CD4-positive, alpha-beta memory T cell (primary cell): ENCODE data around the gene FOXI1. TPM values are rescaled to one million over a fixed set of nuclear protein-coding genes. Genes with fewer than 3 reads are reported as not detected.

Experiments
- CTCF ChIA-PET: fragments of 350-600 bp; sonication (Branson Sonifier 250); formaldehyde crosslinking; loops from one replicate; lab custom pipeline; 2021; ENCODE audit warnings: inconsistent platforms; ENCODE audit not compliant: partially characterized antibody; lab: Charles Lee
- POLR2A ChIA-PET: fragments of 350-600 bp; sonication (Branson Sonifier 250); formaldehyde crosslinking; loops from one replicate; lab custom pipeline; 2021; ENCODE audit not compliant: partially characterized antibody; lab: Charles Lee
- DNase-seq, 5 donors: peaks; one replicate each; pipeline versions ENCODE4 v3.0.0 to v3.0.0-alpha.2; 2020 to 2022; ENCODE audit warnings: mixed read lengths in 1 of 5
- H3K27ac ChIP-seq: one replicate; pipeline ENCODE4 v1.7.0; 2013; ENCODE audit warnings: low read depth, low read length
- H3K27me3 ChIP-seq: 2 replicates; pipeline ENCODE4 v1.7.0; 2013; ENCODE audit warnings: mild to moderate bottlenecking, low read length, moderate library complexity; ENCODE audit not compliant: insufficient read depth
- H3K36me3 ChIP-seq: 2 replicates; pipeline ENCODE4 v1.7.0; 2013; ENCODE audit warnings: mild to moderate bottlenecking, low read length, moderate library complexity; ENCODE audit not compliant: insufficient read depth
- H3K4me1 ChIP-seq: 2 replicates; pipeline ENCODE4 v1.7.0; 2013; ENCODE audit warnings: mild to moderate bottlenecking, low read length, moderate library complexity; ENCODE audit not compliant: insufficient read depth
- H3K4me3 ChIP-seq, 2 donors: one replicate each; pipeline ENCODE4 v1.7.0; 2013; ENCODE audit warnings: low read length in 2 of 2, mild to moderate bottlenecking in 1 of 2
- H3K9me3 ChIP-seq, 2 donors: one replicate each; pipeline ENCODE4 v1.7.0; 2013; ENCODE audit warnings: low read length in 2 of 2, control low read depth in 1 of 2; ENCODE audit not compliant: control insufficient read depth in 1 of 2
- H3K27ac Mint-ChIP-seq, 7 donors: one replicate each; pipeline ENCODE4 v1.8.0; 2020 to 2021; ENCODE audit warnings: mixed read lengths in 7 of 7, mild to moderate bottlenecking in 6 of 7, inconsistent platforms in 3 of 7, moderate library complexity in 3 of 7
- H3K27me3 Mint-ChIP-seq, 2 donors: one replicate each; pipeline ENCODE4 v1.8.0; 2020 to 2021; ENCODE audit warnings: mixed read lengths in 2 of 2
- H3K36me3 Mint-ChIP-seq, 2 donors: one replicate each; pipeline ENCODE4 v1.8.0; 2020 to 2021; ENCODE audit warnings: mixed read lengths in 2 of 2, inconsistent platforms in 1 of 2, mild to moderate bottlenecking in 1 of 2
- H3K4me1 Mint-ChIP-seq, 4 donors: one replicate each; pipeline ENCODE4 v1.8.0; 2020 to 2021; ENCODE audit warnings: mixed read lengths in 4 of 4, mild to moderate bottlenecking in 1 of 4
- H3K4me3 Mint-ChIP-seq, 8 donors: one replicate each; pipeline ENCODE4 v1.8.0; 2020 to 2021; ENCODE audit warnings: mixed read lengths in 8 of 8, mild to moderate bottlenecking in 7 of 8, moderate library complexity in 6 of 8, inconsistent platforms in 3 of 8
- H3K9me3 Mint-ChIP-seq, 8 donors: one replicate each; pipeline ENCODE4 v1.8.0; 2020 to 2021; ENCODE audit warnings: mixed read lengths in 8 of 8, mild to moderate bottlenecking in 5 of 8, inconsistent platforms in 3 of 8, moderate library complexity in 1 of 8
- intact Hi-C: fragments of 100-400 bp; cut with micrococcal nuclease; formaldehyde crosslinking; loops from one replicate; pipeline ENCODE4 v1.15.1; 2023
- polyA plus RNA-seq, 2 donors: library from polyadenylated mRNA; unstranded; fragments of 300-500 nt; fragmentation: Illumina TruSeq; gene quantifications; one replicate each; pipeline ENCODE4 v1.2.3, GENCODE V29; 2021
- total RNA-seq, 2 experiments: library from RNA; stranded (reverse); gene quantifications; one replicate each; pipeline ENCODE4 v1.2.3, GENCODE V29; 2021

FOXI1 gene
- total and polyA plus RNA-seq, 4 experiments from 2014 or later: not detected

DNA sequence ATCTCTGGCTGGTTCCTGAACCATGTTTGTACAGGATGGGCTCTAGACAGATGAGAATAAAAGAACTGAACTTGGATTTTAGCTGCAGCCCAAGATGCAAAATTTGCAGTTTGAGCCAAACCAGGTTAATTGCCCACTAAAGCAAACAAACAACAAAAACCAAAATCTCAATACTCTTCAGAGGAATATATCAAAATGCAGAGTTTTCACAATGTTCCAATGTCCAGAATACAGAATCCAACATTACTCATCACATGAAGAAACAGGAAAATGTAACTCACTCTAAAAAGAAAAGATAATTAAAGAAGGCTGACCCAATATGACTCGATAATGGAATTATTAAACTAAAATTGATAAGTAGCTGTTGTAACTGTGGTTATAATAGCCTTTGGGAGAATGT lies 20.4 kb downstream of the FOXI1 start:
- Mint-ChIP-seq H3K4me3 (no peak overlapping the region), H3K27me3 (peaks cover 16 to 28% of the 10 kb centered on the region in 2 donors), H3K36me3 (no peaks in the 10 kb centered on the region), H3K27ac (no peak overlapping the region), H3K9me3 (peaks cover 0 to 30% (median 21%) of the 10 kb centered on the region in 8 donors), H3K4me1 (no peaks in the 10 kb centered on the region)
- H3K4me3 ChIP-seq: no peak overlapping the region
- CTCF ChIA-PET: no interaction called here
- intact Hi-C loops: no loop called here
- no peak for DNase-seq
- no peaks in the 10 kb centered on the region for H3K4me1 ChIP-seq
- no peaks in the 10 kb centered on the region for H3K36me3 ChIP-seq
- POLR2A ChIA-PET: no interaction called here
- H3K27me3 ChIP-seq: peaks cover 4% of the 10 kb centered on the region
- H3K27ac ChIP-seq: no peak overlapping the region
- no peaks in the 10 kb centered on the region for H3K9me3 ChIP-seq

DNA sequence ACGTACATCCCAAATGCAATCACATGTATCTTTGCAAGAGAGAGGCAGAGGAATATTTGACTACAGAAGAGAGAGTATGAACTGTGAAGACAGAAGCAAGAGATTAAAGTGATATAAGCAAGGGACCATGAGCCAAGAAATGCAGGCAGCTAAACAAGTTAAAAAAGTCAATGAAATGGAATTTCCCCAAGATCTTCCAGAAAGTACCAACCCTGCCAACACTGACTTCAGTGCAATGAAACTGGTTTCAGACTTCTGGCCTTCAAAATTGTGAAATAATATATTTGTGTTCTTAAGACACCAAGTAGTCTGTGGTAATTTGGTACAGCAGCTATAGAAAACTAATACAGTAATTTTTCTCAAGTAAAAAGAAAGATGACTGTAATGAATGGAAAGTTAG lies 20.9 kb downstream of the FOXI1 start:
- Mint-ChIP-seq H3K27ac (no peak overlapping the region), H3K4me1 (no peaks in the 10 kb centered on the region), H3K9me3 (peaks cover 0 to 30% (median 21%) of the 10 kb centered on the region in 8 donors), H3K27me3 (peaks cover 15 to 25% of the 10 kb centered on the region in 2 donors), H3K36me3 (no peaks in the 10 kb centered on the region), H3K4me3 (no peak overlapping the region)
- no peaks in the 10 kb centered on the region for H3K9me3 ChIP-seq
- ChIA-PET CTCF (no interaction called here), POLR2A (no interaction called here)
- no peak overlapping the region for H3K4me3 ChIP-seq
- no peak for DNase-seq
- no peak overlapping the region for H3K27ac ChIP-seq
- H3K27me3 ChIP-seq: no peaks in the 10 kb centered on the region
- no peaks in the 10 kb centered on the region for H3K36me3 ChIP-seq
- intact Hi-C loops: no loop called here
- no peaks in the 10 kb centered on the region for H3K4me1 ChIP-seq

DNA sequence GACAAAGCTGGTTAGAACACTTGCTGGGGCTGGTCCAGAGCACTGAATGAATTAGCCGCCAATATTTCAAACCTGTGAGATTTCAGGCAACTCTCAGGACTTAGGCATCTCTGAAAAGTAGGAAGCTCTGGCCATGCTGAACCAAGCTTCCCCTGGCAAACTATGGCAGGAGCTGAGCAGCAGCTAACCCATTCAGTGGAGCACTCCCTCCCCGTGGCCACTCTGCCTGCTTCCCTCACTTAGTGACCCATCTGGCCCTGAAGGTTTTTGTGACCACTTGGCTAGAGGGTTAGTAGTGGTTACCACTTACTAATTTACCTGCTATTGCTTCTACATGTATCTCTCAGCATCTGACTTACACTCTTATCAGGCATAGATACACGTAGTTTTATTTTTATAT lies 25.5 kb downstream of the FOXI1 start:
- no peak overlapping the region for H3K4me3 ChIP-seq
- H3K27me3 ChIP-seq: no peaks in the 10 kb centered on the region
- CTCF ChIA-PET: no interaction called here
- POLR2A ChIA-PET: no interaction called here
- no peaks in the 10 kb centered on the region for H3K4me1 ChIP-seq
- H3K27ac ChIP-seq: no peak overlapping the region
- Mint-ChIP-seq H3K36me3 (no peaks in the 10 kb centered on the region), H3K27me3 (peaks cover 10 to 20% of the 10 kb centered on the region in 2 donors), H3K4me1 (no peaks in the 10 kb centered on the region), H3K27ac (no peak overlapping the region), H3K4me3 (no peak overlapping the region), H3K9me3 (peaks cover 0 to 17% (median 11%) of the 10 kb centered on the region in 8 donors)
- no peak for DNase-seq
- H3K9me3 ChIP-seq: no peaks in the 10 kb centered on the region
- intact Hi-C loops: no loop called here
- no peaks in the 10 kb centered on the region for H3K36me3 ChIP-seq

DNA sequence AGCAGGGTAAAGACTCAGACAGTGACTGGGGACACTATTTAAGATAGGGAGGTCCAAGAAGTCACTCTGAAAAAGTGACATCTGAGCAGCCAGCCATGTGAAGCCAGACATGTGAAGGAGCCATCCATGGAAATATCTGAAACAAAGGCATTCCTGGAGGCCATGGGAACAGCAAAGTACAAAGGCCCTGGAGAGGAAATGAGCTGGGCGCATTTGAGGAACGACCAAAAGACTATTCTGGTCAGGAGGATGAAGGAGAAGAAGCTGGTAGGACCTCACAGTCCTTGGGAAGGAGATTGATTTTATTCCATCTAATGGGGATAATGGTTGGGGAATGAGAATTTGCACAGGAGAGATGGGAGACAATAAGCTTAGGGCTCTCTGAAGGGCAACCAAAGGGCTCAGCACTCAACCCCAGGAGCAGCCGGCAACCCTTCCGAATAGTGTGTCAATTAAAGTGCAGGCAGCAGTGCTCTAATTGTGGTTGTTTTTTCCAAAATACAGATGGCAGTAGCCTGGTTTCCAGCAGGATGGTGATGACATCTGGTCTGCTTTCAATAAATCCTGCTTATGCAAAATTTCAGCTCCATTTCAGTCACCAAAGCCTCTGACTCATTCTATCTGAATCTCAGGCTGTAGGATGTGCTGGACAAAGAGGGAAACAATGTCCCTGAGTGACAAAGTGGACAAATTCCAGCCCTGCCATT lies 26.7 kb downstream of the FOXI1 start:
- H3K4me3 Mint-ChIP-seq: no peak overlapping the region
- no peaks in the 10 kb centered on the region for H3K36me3 ChIP-seq
- H3K36me3 Mint-ChIP-seq: no peaks in the 10 kb centered on the region
- no peak overlapping the region for H3K4me3 ChIP-seq
- H3K9me3 Mint-ChIP-seq: peaks cover 0 to 5% (median under 1%) of the 10 kb centered on the region in 8 donors
- ChIA-PET POLR2A (no interaction called here), CTCF (interaction anchor here (1.3 kb wide), 1 partner anchor 9 kb away, joined by 5 read pairs; no protein-coding TSS in a partner anchor)
- H3K9me3 ChIP-seq: no peaks in the 10 kb centered on the region
- H3K27me3 Mint-ChIP-seq: peaks cover 10 to 13% of the 10 kb centered on the region in 2 donors
- no peaks in the 10 kb centered on the region for H3K4me1 Mint-ChIP-seq
- no peak overlapping the region for H3K27ac Mint-ChIP-seq
- no peaks in the 10 kb centered on the region for H3K4me1 ChIP-seq
- no peak for DNase-seq
- intact Hi-C loops: no loop called here
- no peak overlapping the region for H3K27ac ChIP-seq
- no peaks in the 10 kb centered on the region for H3K27me3 ChIP-seq

DNA sequence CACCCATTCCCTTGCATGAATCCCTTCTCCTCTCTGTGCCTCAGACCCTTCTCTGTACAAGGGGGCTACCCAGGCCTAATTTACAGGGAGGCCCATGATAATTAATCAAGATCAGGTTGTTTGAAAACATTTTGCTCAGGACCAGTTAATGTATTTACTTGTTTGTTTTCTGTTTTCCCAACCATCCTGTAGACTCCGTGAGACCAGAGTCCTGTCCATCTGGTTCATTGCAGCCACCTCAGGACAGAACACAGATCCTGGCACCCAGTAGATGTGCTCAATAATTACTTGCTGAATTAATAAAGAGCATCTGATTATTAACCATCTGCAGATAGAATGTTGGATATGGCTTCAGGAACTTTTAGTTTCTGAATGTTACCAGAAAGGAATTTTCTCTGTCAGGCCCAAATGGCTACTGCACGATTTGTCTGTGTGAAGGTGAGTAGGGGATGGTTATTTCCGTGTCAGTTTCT lies 27.3 kb downstream of the FOXI1 start:
- Histone ChIP-seq H3K4me3 (no peak overlapping the region), H3K27me3 (no peaks in the 10 kb centered on the region), H3K36me3 (no peaks in the 10 kb centered on the region), H3K9me3 (no peaks in the 10 kb centered on the region), H3K4me1 (no peaks in the 10 kb centered on the region), H3K27ac (no peak overlapping the region)
- Mint-ChIP-seq H3K27ac (no peak overlapping the region), H3K4me3 (no peak overlapping the region), H3K4me1 (no peaks in the 10 kb centered on the region), H3K9me3 (peaks cover 0 to under 1% (median 0%) of the 10 kb centered on the region in 8 donors), H3K27me3 (peaks cover 8 to 13% of the 10 kb centered on the region in 2 donors), H3K36me3 (no peaks in the 10 kb centered on the region)
- POLR2A ChIA-PET: no interaction called here
- CTCF ChIA-PET: no interaction called here
- intact Hi-C loops: no loop called here
- DNase-seq: no peak

DNA sequence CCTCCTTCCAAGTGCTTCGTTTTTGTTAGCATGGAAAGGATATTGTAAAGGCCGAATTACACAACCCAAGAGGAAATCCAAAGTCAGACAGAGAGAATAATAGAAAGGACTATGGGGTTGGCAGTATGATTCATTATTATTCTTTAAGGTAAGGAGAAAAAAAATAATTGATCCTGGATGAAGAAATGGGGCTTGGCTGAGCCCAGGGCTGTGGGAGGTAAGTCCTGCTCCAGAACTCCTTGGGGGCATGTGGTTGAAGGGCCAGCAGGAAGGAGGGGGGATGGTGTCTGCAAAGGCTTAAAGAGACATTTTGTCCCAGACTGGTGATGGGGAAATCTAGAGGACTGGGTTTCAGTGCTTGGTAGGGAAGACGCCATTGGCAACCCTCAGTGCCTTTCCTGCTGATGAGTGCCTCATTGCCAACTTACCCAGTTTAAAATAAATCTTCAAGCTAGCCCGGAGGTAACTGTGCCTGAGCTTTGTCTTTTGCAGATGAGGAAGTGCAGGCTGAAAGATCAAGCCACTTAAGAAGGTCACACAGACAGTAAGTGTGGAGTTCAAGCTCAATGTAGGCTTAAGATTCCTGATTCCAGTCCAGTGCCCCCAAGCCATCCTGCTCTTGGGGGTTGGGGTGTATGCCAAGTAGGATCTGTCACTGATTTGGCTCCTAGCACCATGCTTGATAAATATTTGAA lies 30.2 kb downstream of the FOXI1 start:
- POLR2A ChIA-PET: no interaction called here

DNA sequence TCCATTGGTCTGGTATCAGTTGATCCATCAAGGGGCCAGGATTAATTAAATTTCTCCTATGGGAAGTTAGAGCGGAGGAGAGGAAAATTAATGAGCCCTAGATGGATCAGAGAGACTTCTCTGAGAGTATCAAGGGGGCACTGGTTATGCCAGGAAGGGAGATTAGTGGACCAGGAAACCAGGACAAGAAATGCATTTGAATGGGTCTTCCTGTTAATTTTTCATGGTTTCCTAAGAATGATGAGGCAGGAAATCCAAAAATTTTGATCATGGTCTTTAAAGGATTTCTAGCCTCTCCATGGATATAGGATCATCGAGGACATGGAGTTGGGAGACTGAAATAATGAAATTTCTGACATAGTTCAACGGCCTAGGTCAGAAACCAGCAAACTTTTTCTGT lies 30.8 kb downstream of the FOXI1 start:
- H3K27me3 ChIP-seq: no peaks in the 10 kb centered on the region
- Mint-ChIP-seq H3K4me1 (no peaks in the 10 kb centered on the region), H3K9me3 (no peaks in the 10 kb centered on the region), H3K36me3 (no peaks in the 10 kb centered on the region), H3K27me3 (peaks cover 3 to 8% of the 10 kb centered on the region in 2 donors), H3K27ac (no peak overlapping the region), H3K4me3 (no peak overlapping the region)
- intact Hi-C loops: no loop called here
- H3K9me3 ChIP-seq: no peaks in the 10 kb centered on the region
- no peak overlapping the region for H3K27ac ChIP-seq
- H3K4me3 ChIP-seq: no peak overlapping the region
- no peaks in the 10 kb centered on the region for H3K36me3 ChIP-seq
- ChIA-PET CTCF (no interaction called here), POLR2A (no interaction called here)
- DNase-seq: no peak
- H3K4me1 ChIP-seq: no peaks in the 10 kb centered on the region

More for the DNA sequence above, 30.2 kb downstream of the FOXI1 start:
- H3K36me3 Mint-ChIP-seq: no peaks in the 10 kb centered on the region
- H3K4me1 Mint-ChIP-seq: no peaks in the 10 kb centered on the region
- DNase-seq: no peak
- H3K27ac ChIP-seq: no peak overlapping the region
- H3K4me3 Mint-ChIP-seq: no peak overlapping the region
- no peak overlapping the region for H3K27ac Mint-ChIP-seq
- intact Hi-C loops: no loop called here
- peaks cover 3 to 6% of the 10 kb centered on the region in 2 donors for H3K27me3 Mint-ChIP-seq
- no peaks in the 10 kb centered on the region for H3K9me3 Mint-ChIP-seq
- H3K4me3 ChIP-seq: no peak overlapping the region
- no peaks in the 10 kb centered on the region for H3K4me1 ChIP-seq
- no peaks in the 10 kb centered on the region for H3K36me3 ChIP-seq
- H3K27me3 ChIP-seq: no peaks in the 10 kb centered on the region
- no peaks in the 10 kb centered on the region for H3K9me3 ChIP-seq
- CTCF ChIA-PET: no interaction called here
